Right lung (tissue), 5 donors: ENCODE results near the gene TTC4. TPM values are rescaled to one million over a fixed set of nuclear protein-coding genes. Genes with fewer than 3 reads are reported as not detected.

ENCODE experiments used
- DNase-seq, 2 donors: peaks; one replicate each; pipeline ENCODE4 v3.0.0-alpha.2; 2013
- polyA plus RNA-seq, 5 donors: library from polyadenylated mRNA; unstranded; fragments of 120-200 nt; gene quantifications; one replicate each; pipeline versions ENCODE4 v1.2.1 to v1.2.3, GENCODE V29; 2013; ENCODE audit warnings: inconsistent platforms in 1 of 5, low replicate concordance in 1 of 5; ENCODE audit not compliant: insufficient read length in 5 of 5, insufficient read depth in 1 of 5

Gene TTC4
- polyA plus RNA-seq, 5 donors: 30.2 to 38.6 (median 35.2) TPM

- no peak for DNase-seq
Measured at GRCh38 chr1:54781023-54781723, 65.5 kb downstream of the TTC4 start.

DNA sequence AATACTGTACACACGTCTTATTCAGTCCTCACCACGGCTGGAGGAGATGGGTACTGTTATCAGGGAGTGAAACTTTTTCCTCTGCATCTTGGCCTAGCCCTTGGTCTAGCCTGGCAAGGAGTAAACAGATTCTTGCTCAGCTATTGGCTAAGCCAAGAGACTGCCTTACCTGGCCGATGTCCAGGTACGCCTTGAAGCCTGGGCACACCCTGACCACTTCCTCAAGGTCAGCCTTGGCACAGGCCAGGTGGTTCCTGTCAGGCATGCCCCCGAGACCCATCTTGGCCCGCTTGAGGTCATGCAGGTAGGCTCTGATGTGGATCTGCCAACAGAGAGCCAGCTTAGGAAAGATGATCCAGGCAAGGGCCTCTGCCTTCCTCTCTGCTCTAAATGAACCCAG, 66.5 kb downstream of the TTC4 start:
- DNase-seq: no peak

DNA sequence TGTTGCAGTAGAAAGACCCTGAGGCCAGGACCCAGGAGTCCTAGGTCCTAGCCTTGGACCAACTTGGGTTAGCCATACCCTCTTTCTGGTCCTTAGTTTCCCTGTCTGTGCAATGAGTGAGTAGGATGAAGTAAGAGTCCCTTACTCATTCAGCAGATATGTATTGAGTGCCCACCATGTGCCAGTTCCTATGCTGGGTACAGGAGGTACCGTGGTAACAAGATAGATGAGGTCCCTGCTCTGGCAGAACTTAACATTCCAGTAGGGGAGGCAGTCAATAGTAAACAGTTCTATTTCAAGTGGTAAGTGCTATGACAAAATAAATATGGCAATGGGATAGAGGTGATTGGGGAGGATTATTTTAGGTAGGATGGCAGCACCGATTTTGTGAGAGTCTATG, 66.9 kb downstream of the TTC4 start:
- DNase-seq: no peak

- DNase-seq: no peak
Measured at GRCh38 chr1:54784066-54784465, 68.4 kb downstream of the TTC4 start.

DNA sequence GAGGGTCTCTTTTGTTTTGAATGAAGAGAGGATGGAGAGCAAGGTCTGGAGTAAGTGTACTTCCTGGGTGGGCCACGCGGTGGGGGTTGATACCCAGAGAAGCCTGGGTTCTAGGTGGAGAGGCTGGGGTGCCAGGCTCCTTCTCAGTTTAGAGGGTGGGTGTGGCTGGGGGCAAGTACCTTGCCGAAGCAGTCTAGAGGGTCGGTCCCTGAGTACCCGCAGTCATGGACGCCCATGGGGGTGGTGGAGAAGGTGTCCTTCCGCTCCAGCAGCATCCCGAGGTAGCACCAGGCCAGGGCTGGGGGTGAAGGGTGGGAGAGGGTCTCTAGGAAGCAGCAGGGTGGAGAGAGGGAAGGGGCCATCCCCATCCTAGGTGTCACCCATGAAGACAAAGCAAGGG, 71.1 kb downstream of the TTC4 start:
- no peak for DNase-seq

GRCh38 chr1:54787604-54788003, 71.9 kb downstream of the TTC4 start:
- no peak for DNase-seq

DNA sequence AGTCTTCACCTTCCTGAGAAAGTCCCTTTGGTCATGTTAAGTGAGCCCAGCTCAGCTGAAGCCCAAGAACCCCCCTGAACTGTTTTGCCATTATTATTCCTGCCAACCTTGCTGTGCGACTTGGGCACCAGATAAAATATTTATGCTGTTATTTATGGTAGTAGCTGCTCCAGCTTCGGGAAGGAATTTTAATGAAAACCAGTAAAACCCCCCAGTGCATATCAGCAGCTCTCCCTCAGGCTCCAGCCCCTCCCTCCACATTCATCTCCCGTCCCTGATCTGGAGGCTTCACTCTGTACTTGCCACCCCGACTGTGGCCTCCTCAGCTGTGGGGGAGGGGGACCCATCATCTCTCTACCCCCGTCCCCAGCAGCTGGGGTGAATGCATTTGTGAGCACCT, 72.8 kb downstream of the TTC4 start:
- no peak for DNase-seq

DNA sequence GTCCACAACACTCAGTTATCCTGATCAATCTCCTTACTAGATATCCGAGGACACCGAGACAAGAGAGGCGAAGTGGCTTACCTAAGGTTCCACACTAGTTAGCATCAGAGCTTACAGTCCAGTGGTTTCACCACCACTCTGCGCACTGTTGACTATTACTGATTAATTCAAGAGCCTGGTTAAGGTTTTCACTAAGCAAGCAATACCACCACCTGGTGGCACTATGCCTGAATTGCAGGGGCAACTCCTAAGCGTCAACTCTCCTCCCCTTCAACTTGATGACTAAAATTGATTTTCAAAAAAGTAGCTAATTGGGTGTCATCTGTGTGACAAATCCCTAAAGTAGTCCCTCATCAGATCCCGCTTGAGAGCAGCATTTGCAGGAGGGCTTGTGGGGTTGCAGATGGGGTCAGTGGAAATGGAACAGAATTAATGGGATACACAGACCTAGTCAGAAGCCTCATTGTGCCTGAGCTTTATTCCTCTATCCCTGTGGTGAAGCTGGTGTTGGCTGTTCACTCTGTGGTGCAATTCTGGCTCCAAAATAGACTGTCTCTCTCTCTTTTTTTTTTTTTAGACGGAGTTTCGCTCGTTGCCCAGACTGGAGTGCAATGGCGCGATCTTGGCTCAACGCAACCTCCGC, 76.3 kb downstream of the TTC4 start:
- no peak for DNase-seq

Other genes with a start within 250 kb of the TTC4 start
- 10 to 100 TPM in 2 of 5 donors, 1 to 10 TPM in 3; 8.6 to 15.1 (median 9.9) TPM for gene ACOT11, start 167.6 kb upstream of the TTC4 start, polyA plus RNA-seq
- under 1 TPM; 0.31 to 0.97 (median 0.57) TPM for gene FAM151A, start 92.3 kb upstream of the TTC4 start, polyA plus RNA-seq
- gene MROH7, start 74.1 kb upstream of the TTC4 start, polyA plus RNA-seq: 10 to 100 TPM; 10.1 to 16.2 (median 11.4) TPM
- 1 to 10 TPM; 4.9 to 6.0 (median 5.4) TPM for gene PARS2, start 48.7 kb downstream of the TTC4 start, polyA plus RNA-seq
- gene TTC22, start 85.5 kb downstream of the TTC4 start, polyA plus RNA-seq: 1 to 10 TPM; 3.2 to 4.9 (median 4.4) TPM
- 10 to 100 TPM; 31.5 to 63.6 (median 40.5) TPM for gene DHCR24, start 171.3 kb downstream of the TTC4 start, polyA plus RNA-seq